HG02852 (cell line): Measurements from ENCODE around the gene KRTAP10-12.

Source experiments
- ATAC-seq: cut with Tn5 transposase; IDR thresholded peaks from one replicate; pipeline ENCODE4 v1.9.1; 2021; ENCODE audit warnings: mild to moderate bottlenecking, moderate library complexity; ENCODE audit not compliant: unreplicated experiment

The KRTAP10-12 gene

GRCh38 chr21:44730951-44731579 is 34.1 kb downstream of the KRTAP10-12 start:
- ATAC-seq, result no peak

GRCh38 chr21:44732263-44732662 is 35.3 kb downstream of the KRTAP10-12 start:
- no peak for ATAC-seq

- no peak for ATAC-seq
Observed at GRCh38 chr21:44732956-44733355, 36.0 kb downstream of the KRTAP10-12 start.

- no peak for ATAC-seq
Observed at GRCh38 chr21:44734026-44734745, 37.2 kb downstream of the KRTAP10-12 start.

GRCh38 chr21:44734841-44735240 is 37.9 kb downstream of the KRTAP10-12 start:
- ATAC-seq, result no peak

- ATAC-seq, result no peak
Observed at GRCh38 chr21:44735821-44736220, 38.8 kb downstream of the KRTAP10-12 start.

- ATAC-seq, result no peak
Observed at GRCh38 chr21:44736291-44737004, 39.5 kb downstream of the KRTAP10-12 start.

GRCh38 chr21:44737706-44738354 is 40.9 kb downstream of the KRTAP10-12 start:
- no peak for ATAC-seq

- ATAC-seq, result no peak
Observed at GRCh38 chr21:44738621-44739020, 41.6 kb downstream of the KRTAP10-12 start.

- ATAC-seq, result no peak
Observed at GRCh38 chr21:44739316-44739715, 42.3 kb downstream of the KRTAP10-12 start.

- no peak for ATAC-seq
Observed at GRCh38 chr21:44740742-44741141, 43.8 kb downstream of the KRTAP10-12 start.

- no peak for ATAC-seq
Observed at GRCh38 chr21:44741921-44742320, 44.9 kb downstream of the KRTAP10-12 start.

- ATAC-seq, result no peak
Observed at GRCh38 chr21:44742418-44743153, 45.6 kb downstream of the KRTAP10-12 start.
